Measurements from ENCODE around the gene TSPAN11.

GRCh38 chr12:31001581-31002360 is 75.2 kb downstream of the TSPAN11 start:
- TF ChIP-seq CTCF (IDR thresholded peaks at IDR 0.05) (no peak), POLR2A (IDR thresholded peaks at IDR 0.05) (no peak)

All from adrenal gland (tissue), 5 donors.